Adipocyte (in vitro differentiated cells): ENCODE data around the gene KAT5.
"Not testable (repeated sequence)": the region's sequence is repeated elsewhere in the genome, so short reads cannot be mapped to it uniquely, and the experiment has no call there.

Experiments
- DNase-seq: peaks from one replicate; pipeline ENCODE4 v3.0.0-alpha.2; 2015; ENCODE audit warnings: low read depth
- H3K27me3 ChIP-seq: replicated peaks from 2 replicates; pipeline ENCODE4 v1.7.0; 2013; ENCODE audit warnings: mild to moderate bottlenecking, low read length, moderate library complexity; ENCODE audit not compliant: control insufficient read depth, insufficient read depth
- H3K36me3 ChIP-seq: 2 replicates; pipeline ENCODE4 v1.7.0; 2013; ENCODE audit warnings: low read length, mild to moderate bottlenecking, moderate library complexity; ENCODE audit not compliant: control insufficient read depth, insufficient read depth, severe bottlenecking
- H3K4me1 ChIP-seq: 2 replicates; pipeline ENCODE4 v1.7.0; 2013; ENCODE audit warnings: mild to moderate bottlenecking, low read length, moderate library complexity; ENCODE audit not compliant: control insufficient read depth, insufficient read depth
- H3K4me3 ChIP-seq: 2 replicates; pipeline ENCODE4 v1.7.0; 2013; ENCODE audit warnings: mild to moderate bottlenecking, low read length, moderate library complexity
- H3K9ac ChIP-seq: 2 replicates; pipeline ENCODE4 v1.7.0; 2013; ENCODE audit warnings: mild to moderate bottlenecking, low read length, moderate library complexity
- H3K9me3 ChIP-seq: 2 replicates; pipeline ENCODE4 v1.7.0; 2013; ENCODE audit warnings: mild to moderate bottlenecking, low read length, moderate library complexity; ENCODE audit not compliant: control insufficient read depth

KAT5 gene

DNA sequence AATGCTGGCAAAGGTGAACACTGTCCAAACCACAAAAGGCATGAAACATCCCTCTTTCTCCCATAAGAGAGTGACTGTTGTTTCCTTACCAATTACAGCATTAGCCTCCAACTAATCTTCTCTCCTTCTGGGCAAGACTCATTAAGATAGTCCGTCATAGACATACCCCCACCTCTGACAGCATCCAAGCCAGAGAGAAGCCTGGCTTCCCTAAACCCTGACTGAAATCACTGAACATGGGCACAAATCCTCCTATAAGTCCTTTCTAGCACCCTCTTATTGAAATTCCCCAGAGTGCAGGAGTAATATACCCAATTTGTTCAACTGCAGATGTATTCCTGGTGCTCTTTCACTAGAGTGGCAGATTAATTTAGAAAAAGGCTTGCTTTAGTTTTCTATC is 10.2 kb downstream of the KAT5 start:
- DNase-seq, result no peak
- peaks cover 14% of the 10 kb centered on the region for H3K4me1 ChIP-seq
- peaks cover 19% of the 10 kb centered on the region for H3K36me3 ChIP-seq
- no peaks in the 10 kb centered on the region for H3K27me3 ChIP-seq
- H3K4me3 ChIP-seq, result no peak overlapping the region
- H3K9ac ChIP-seq, result no peak overlapping the region
- H3K9me3 ChIP-seq, result no peaks in the 10 kb centered on the region

- Histone ChIP-seq H3K9ac (no peak overlapping the region), H3K36me3 (no peaks in the 10 kb centered on the region), H3K27me3 (peaks cover 7% of the 10 kb centered on the region), H3K9me3 (no peaks in the 10 kb centered on the region), H3K4me3 (no peak overlapping the region), H3K4me1 (no peaks in the 10 kb centered on the region)
- no peak for DNase-seq
These were observed 14.6 kb downstream of the KAT5 start for GRCh38 chr11:65726660-65727059.

- no peaks in the 10 kb centered on the region for H3K4me1 ChIP-seq
- H3K36me3 ChIP-seq, result no peaks in the 10 kb centered on the region
- H3K9me3 ChIP-seq, result peaks cover 3% of the 10 kb centered on the region
- H3K27me3 ChIP-seq, result peaks cover 7% of the 10 kb centered on the region
- DNase-seq, result no peak
- H3K4me3 ChIP-seq, result no peak overlapping the region
- no peak overlapping the region for H3K9ac ChIP-seq
These were observed 15.8 kb downstream of the KAT5 start for GRCh38 chr11:65727865-65728264.

- H3K4me1 ChIP-seq, result no peaks in the 10 kb centered on the region
- H3K9ac ChIP-seq, result no peak overlapping the region
- no peaks in the 10 kb centered on the region for H3K36me3 ChIP-seq
- DNase-seq, result no peak
- H3K27me3 ChIP-seq, result peaks cover 9% of the 10 kb centered on the region
- H3K9me3 ChIP-seq, result peaks cover 3% of the 10 kb centered on the region
- no peak overlapping the region for H3K4me3 ChIP-seq
These were observed 18.4 kb downstream of the KAT5 start for GRCh38 chr11:65730461-65730860.

- H3K27me3 ChIP-seq, result peaks cover 12% of the 10 kb centered on the region
- H3K4me3 ChIP-seq, H3K9ac ChIP-seq, H3K9me3 ChIP-seq, H3K36me3 ChIP-seq, H3K4me1 ChIP-seq, DNase-seq: not testable (repeated sequence)
These were observed 23.1 kb downstream of the KAT5 start for GRCh38 chr11:65735111-65735510.

DNA sequence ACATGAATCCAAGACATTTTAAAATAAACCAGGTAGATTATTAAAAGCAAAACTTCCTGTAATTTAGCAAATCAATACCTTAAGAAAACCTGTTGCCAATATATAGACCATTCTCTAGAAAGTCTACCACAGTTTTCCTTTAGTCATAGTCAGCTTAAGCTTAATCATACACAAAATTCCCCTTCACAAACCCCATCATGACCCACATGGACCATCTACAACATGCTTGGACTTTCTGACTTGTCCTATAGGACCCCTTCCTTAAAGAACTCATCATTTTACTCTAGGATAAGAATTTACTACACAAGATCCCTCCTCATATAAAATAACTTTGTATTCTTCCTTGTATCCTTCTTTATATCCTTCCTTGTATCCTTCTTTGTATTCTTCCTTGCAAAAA is 24.8 kb downstream of the KAT5 start:
- Histone ChIP-seq H3K4me1 (no peaks in the 10 kb centered on the region), H3K9me3 (peaks cover 10% of the 10 kb centered on the region), H3K9ac (no peak overlapping the region), H3K27me3 (peaks cover 12% of the 10 kb centered on the region), H3K36me3 (no peaks in the 10 kb centered on the region), H3K4me3 (no peak overlapping the region)
- DNase-seq, result no peak

- no peaks in the 10 kb centered on the region for H3K4me1 ChIP-seq
- peaks cover 12% of the 10 kb centered on the region for H3K27me3 ChIP-seq
- H3K9ac ChIP-seq, result no peak overlapping the region
- peaks cover 6% of the 10 kb centered on the region for H3K9me3 ChIP-seq
- no peak overlapping the region for H3K4me3 ChIP-seq
- DNase-seq, result no peak
- no peaks in the 10 kb centered on the region for H3K36me3 ChIP-seq
These were observed 27.0 kb downstream of the KAT5 start for GRCh38 chr11:65739022-65739421.

GRCh38 chr11:65741185-65741584 is 29.1 kb downstream of the KAT5 start:
- Histone ChIP-seq H3K4me3 (no peak overlapping the region), H3K36me3 (no peaks in the 10 kb centered on the region), H3K9ac (no peak overlapping the region), H3K27me3 (peaks cover 13% of the 10 kb centered on the region), H3K4me1 (no peaks in the 10 kb centered on the region), H3K9me3 (peaks cover 6% of the 10 kb centered on the region)
- no peak for DNase-seq

DNA sequence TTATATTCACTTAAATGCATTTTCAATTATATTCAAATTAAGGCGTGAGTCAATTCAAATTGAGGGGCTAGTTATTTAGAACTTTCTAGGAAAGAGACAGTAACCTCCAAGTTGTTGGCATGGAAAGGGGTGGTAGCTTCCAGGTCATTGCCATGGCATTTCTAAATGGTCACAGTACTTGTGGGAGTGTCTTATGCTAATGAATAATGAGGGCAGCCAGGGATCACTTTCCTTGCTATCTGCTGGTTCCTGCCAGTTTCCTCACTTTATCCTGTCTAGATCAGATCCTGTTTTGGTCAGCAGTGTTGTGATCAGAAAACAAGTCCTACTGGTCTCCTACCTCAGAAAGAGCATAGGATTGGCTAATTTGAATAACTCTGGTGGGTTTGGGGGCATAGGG is 30.3 kb downstream of the KAT5 start:
- Histone ChIP-seq H3K9ac (no peak overlapping the region), H3K4me3 (no peak overlapping the region), H3K36me3 (no peaks in the 10 kb centered on the region), H3K9me3 (no peaks in the 10 kb centered on the region), H3K4me1 (no peaks in the 10 kb centered on the region), H3K27me3 (peaks cover 13% of the 10 kb centered on the region)
- DNase-seq, result no peak

DNA sequence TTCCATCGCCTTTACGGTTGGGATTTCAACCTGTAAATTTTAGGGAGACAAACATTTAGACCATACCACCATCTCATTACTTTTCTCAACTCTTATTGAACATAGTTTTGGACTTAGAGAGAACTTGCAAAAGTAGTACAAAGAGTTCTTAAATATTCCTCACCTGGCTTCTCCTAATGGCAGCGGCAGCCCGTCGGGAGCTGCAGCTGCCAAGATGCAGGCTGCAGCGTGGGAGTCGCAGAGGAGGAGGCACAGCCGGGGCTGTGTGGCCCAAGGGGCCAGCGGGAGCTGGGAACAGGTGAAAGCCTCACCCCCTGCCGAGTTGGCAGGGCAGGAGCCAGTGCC is 31.6 kb downstream of the KAT5 start:
- H3K9ac ChIP-seq, result no peak overlapping the region
- H3K9me3 ChIP-seq, result no peaks in the 10 kb centered on the region
- DNase-seq, result no peak
- peaks cover 6% of the 10 kb centered on the region for H3K27me3 ChIP-seq
- no peaks in the 10 kb centered on the region for H3K4me1 ChIP-seq
- H3K36me3 ChIP-seq, result no peaks in the 10 kb centered on the region
- H3K4me3 ChIP-seq, result no peak overlapping the region

GRCh38 chr11:65744026-65744698 is 32.1 kb downstream of the KAT5 start:
- Histone ChIP-seq H3K36me3 (no peaks in the 10 kb centered on the region), H3K27me3 (peaks cover 8% of the 10 kb centered on the region), H3K4me3 (no peak overlapping the region), H3K9ac (no peak overlapping the region), H3K9me3 (no peaks in the 10 kb centered on the region), H3K4me1 (no peaks in the 10 kb centered on the region)
- DNase-seq, result peak; percentile 25

DNA sequence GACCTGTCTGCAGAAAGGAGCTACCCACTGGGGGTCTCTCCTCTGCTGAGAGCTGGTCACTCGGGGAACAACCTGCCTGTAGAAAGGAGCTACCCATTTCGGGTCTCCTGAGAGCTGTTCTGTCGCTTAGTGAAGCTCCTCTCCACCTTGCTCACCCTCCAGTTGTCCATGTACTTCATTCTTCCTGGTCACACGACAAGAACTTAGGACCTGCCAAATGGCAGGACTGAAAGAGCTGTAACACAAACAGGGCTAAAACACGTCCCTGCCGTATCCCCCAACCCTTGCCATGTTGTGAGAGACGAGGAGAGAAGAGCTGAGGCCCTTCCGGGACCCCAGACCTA is 32.6 kb downstream of the KAT5 start:
- Histone ChIP-seq H3K4me3 (no peak overlapping the region), H3K9ac (no peak overlapping the region), H3K9me3 (no peaks in the 10 kb centered on the region), H3K36me3 (no peaks in the 10 kb centered on the region), H3K4me1 (no peaks in the 10 kb centered on the region), H3K27me3 (peaks cover 13% of the 10 kb centered on the region)
- DNase-seq, result no peak
